GM18870 (cell line): ENCODE data around the gene ZNF646.

ENCODE experiments used
- ATAC-seq: cut with Tn5 transposase; IDR thresholded peaks from one replicate; pipeline ENCODE4 v1.9.1; 2021; ENCODE audit warnings: moderate library complexity; ENCODE audit not compliant: unreplicated experiment

Gene ZNF646

GRCh38 chr16:31128711-31129567 lies 54.7 kb downstream of the ZNF646 start:
- no peak for ATAC-seq

GRCh38 chr16:31129568-31130335 lies 55.5 kb downstream of the ZNF646 start:
- ATAC-seq, result no peak

GRCh38 chr16:31130336-31130891 lies 56.2 kb downstream of the ZNF646 start:
- no peak for ATAC-seq

- no peak for ATAC-seq
These were observed 56.7 kb downstream of the ZNF646 start for GRCh38 chr16:31130899-31131298.

GRCh38 chr16:31131416-31131815 lies 57.2 kb downstream of the ZNF646 start:
- ATAC-seq, result no peak

GRCh38 chr16:31131841-31132271 lies 57.6 kb downstream of the ZNF646 start:
- ATAC-seq, result no peak

- ATAC-seq, result no peak
These were observed 58.2 kb downstream of the ZNF646 start for GRCh38 chr16:31132303-31132979.

- no peak for ATAC-seq
These were observed 58.9 kb downstream of the ZNF646 start for GRCh38 chr16:31133046-31133501.
